GM18519 (cell line): ENCODE data around the gene WNT11.

ENCODE experiments used
- ATAC-seq: cut with Tn5 transposase; IDR thresholded peaks from one replicate; pipeline ENCODE4 v1.9.1; 2021; ENCODE audit warnings: mild to moderate bottlenecking, moderate library complexity; ENCODE audit not compliant: unreplicated experiment, low FRiP score

Gene WNT11

GRCh38 chr11:76238551-76238950, 32.2 kb upstream of the WNT11 start:
- ATAC-seq, result no peak

DNA sequence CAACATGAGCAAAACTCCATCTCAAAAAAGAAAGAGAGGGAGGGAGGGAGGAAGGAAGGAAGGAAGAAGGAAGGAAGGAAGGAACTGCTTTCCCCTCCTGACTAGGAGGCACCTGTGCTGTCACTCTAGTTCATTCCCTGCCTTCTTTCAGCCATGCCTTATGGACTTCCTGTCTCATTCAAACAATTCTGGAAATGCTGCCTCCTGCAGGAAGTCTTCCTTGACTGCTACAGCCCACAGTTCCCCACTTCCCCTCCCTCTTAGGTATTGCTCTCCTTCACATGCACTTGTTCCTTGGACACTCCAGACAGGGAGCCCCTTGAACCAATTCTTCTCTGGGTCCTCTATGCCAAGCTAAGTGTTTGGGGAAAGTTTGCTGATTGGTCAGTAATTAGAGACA, 31.6 kb upstream of the WNT11 start:
- no peak for ATAC-seq

DNA sequence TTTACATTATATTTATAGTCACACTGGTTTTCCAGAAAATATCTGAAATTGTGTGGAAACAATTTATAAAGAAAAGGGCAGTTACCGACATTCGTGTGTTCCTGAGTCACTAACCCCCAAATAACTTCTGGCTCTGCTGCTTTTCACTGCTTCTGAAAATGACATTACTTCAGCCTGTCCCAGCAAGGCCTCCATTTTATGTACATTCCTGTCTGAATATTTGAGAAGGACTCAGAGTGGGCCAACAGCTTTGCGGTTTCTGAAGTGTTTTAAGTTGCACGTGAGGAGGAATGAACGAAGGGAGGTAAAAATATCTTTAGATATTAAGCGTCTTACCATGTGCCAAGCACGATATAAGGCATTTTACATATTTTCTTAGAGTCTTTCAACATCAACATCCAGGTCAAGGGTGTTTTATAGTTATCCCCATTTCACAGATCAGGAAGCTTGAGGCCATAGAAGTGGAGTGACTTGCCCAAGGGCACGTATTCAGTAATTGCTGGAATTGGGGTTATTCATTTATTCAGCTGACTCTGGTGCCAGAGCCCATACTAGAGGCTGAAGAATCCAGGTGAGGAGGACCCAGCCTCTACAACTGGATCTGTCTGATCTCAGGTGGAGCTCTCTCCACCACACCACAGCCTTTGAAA, 30.8 kb upstream of the WNT11 start:
- ATAC-seq, result no peak

DNA sequence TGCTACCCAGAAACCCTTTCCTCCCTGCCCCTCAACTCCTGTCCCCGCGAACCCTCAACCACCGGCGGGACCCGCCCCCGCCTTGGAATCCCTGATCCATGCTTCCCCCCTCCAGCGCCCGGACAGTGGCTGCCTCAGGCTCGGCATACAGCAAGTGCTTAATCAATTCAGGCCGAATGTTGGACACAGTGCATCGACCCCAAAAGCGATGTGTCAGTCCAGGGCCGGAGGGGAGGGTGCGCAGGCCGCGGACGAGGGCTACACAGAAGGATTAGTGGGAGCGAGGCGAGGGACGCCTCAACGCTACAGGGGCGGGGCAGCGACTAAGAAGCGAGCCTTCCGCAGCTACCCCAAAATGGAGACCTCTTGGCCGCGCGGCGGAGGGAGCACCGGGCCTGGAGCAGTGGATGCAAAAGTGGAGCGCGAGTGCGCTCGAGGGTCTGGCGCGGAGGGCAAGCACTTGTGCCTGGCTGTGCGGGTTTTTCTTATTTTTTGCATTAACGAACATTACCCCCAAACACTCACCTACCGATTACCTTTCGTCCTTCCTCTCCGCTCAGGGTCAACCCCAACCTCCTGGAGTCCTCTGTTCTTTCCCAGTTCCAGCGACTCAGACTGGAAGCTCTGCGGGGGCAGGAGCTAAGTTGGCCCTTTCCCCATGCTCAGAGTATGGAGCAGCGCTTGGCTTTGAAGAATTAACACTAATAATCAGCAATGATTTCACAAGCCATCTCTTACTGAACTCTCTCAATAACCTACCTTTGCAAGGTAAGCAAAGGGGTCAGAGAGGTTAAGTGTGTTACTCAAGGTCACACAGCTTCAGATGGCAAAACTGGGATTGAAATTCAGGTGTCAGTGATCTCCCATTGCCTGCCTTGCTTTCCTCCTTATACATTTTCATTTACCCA, 30.0 kb upstream of the WNT11 start:
- ATAC-seq, result no peak

- peak; percentile 61 for ATAC-seq
These were observed 29.2 kb upstream of the WNT11 start for GRCh38 chr11:76235233-76236091.

DNA sequence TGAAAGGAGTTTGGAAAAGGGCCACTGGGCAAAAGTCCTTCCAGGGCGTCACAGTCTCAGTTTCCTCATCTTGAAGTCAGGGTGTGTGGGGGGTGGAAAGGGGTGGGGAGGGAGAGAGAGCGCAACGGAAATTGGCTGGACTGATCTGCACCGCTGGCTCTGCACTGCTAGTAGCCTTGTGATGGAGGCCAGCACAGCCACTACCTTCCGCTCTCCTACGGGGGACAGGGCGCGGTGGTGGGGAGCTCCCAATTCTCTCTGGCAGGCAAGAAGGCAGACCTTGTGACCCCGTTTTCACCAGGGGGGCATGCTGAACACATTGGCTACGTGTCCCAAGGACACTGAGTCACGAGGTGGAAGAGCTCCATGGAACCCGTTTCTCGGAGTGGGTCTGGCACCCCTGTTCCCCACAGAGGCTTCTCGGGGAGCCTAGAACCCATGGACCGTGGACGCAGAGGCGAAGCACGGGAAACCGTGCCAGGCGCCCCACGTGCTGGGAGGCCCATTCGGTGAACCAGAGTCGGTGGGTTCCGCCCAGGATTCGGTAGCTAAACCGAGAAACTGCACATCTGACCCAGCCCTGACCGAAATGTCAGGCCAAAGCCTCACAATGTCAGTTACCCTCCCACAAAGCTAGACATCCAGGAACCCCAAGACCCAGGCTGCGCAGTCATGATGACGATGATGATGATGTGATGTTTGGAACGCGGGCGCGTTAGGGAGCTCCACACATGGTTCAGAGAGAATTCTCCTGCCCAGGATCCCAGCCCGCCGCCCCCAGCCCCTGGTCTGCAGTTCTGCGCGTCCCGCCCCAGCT, 28.3 kb upstream of the WNT11 start:
- ATAC-seq, result no peak

DNA sequence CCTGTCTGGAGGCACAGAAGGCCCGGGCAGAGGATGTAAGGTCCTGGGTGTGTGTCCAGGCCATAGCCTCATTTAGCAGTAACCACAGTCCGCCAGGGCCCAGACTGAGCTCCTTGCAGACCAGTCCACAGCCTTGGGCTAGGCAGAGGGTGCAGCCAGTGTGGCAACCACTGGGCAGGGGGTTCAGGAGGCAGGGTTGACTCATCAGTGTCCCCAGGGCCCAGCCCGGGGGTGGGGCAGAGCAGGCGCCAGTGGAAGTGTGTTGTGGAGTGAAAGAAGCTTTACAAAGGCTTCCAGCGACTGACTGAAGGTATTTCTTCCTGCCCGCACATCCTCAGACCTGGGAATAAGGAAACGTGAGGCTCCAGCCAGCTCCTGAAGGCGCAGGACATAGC, 27.7 kb upstream of the WNT11 start:
- no peak for ATAC-seq

DNA sequence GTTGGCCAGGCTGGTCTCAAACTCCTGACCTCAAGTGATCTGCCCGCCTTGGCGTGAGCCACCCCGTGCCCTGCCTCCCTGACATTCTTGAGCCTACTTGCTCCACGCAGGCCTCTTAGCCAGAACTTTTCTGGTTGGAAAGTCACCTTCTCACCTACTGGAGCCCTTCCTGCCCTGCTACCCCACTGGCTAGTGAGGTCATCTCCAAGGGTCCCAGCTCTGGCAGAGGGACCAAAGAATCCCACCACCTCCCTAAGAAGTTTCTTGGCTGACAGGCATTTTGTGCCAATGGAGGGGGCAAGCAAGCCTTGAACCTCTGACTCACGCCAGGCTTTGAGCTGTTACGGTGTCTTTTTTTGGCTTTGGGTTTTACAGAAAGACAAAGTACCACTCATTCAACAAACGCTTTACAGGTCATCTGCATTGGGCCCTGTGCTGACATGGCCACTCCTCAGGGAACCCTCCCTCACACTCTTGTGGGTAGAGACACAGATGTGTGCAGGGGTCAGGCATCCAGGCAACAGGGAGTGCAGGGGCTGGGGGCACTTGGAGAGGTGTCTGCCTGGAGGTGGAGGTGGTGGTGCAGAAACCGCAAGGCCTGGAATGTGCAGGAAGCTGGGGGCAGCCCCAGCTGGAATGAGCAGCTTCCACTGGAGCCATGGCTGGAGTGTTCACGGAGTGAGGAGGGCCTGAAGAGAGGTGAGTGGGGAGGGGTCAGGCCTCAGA, 27.1 kb upstream of the WNT11 start:
- ATAC-seq, result no peak

- no peak for ATAC-seq
These were observed 25.8 kb upstream of the WNT11 start for GRCh38 chr11:76232026-76232665.

- ATAC-seq, result no peak
These were observed 24.9 kb upstream of the WNT11 start for GRCh38 chr11:76231121-76231738.

GRCh38 chr11:76230392-76230791, 24.1 kb upstream of the WNT11 start:
- no peak for ATAC-seq

GRCh38 chr11:76229690-76230240, 23.5 kb upstream of the WNT11 start:
- ATAC-seq, result no peak

GRCh38 chr11:76228875-76229149, 22.5 kb upstream of the WNT11 start:
- ATAC-seq, result no peak

DNA sequence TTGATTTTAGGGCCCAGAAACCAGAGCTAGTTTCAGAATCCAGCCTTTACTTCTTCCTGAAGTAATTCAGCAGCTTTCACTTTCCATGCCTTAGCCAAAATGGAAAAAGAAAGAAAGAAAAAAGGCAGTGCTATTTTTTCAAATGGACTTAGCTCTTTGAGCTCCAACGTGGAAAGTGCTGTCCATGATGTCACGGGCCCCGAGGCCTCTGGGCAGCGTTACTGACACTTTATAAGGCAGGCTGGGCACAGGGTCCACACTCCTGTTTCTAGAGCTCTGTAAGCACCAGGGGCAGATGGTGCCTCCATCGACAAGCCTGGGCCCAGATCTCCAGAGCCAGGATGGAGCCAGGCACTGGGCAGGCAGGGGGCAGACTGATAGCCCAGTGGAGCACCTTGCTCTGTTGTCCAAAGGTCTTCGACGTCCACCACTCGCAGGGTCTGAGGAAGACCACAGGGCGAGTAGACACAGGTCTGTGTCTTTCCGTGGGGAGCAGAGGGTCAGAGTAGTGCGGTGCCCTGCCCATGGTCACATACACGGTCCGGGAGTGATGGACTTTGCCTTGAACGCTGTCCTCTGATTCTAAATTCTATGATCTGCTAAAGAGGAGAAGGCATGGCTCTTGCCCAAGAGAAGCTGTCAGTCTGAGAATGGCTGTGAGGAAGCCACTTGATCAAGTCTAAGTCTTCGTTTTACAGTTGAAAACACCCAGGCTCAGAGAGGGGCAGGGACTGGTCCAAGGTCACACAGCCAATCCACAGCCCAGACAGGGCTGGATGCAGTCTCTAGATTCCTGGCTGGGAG, 22.0 kb upstream of the WNT11 start:
- no peak for ATAC-seq

- ATAC-seq, result no peak
These were observed 20.3 kb upstream of the WNT11 start for GRCh38 chr11:76226626-76227025.

DNA sequence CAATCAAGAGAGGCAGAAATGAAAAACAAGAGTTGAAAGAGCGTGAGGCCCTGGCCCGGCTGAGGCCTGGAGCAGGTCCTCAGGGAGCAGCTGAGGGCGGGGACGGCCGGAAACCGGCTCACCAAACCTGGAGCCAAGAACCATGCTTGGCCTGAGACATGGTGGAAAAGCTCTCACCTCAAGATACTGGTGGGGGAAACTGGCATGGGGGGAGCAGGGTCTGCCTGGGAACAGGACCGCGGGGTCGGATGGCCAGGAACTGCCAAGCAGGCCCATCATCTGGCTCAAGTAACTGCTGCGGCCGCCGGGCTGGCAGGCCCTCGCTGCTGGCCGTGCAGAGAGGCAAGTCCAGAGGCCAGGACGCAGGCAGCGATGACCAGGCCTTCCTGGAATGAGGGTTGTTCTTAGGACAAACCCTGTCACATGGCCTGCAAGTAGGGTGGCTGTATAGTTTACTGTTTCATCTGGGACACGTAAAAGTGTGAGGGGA, 18.9 kb upstream of the WNT11 start:
- no peak for ATAC-seq

GRCh38 chr11:76224461-76225121, 18.3 kb upstream of the WNT11 start:
- no peak for ATAC-seq
